Heart left ventricle (tissue), 13 donors: ENCODE results near the gene DGKB.

Experiments used
- POLR2A ChIP-seq, 2 donors: fragments of 450-650 bp; IDR thresholded peaks; one replicate each; pipeline ENCODE4 v1.6.1; 2017; ENCODE audit warnings: antibody characterized with exemption in 2 of 2, mild to moderate bottlenecking in 2 of 2, moderate library complexity in 2 of 2
- TF ChIP-seq, protein P1 (sequence below), 12 donors: fragments of 200-600 bp; sonication (generic) in 4 of 12; IDR thresholded peaks; one replicate each; pipeline versions ENCODE4 v1.5.0 to v1.8.0; 2018 to 2022; ENCODE audit warnings: antibody characterized with exemption in 12 of 12, mild to moderate bottlenecking in 5 of 12
- donor health status: ischemic (EF 13 %, LVEDD 7.1; RV severe dilation, severe dysfunction).
- donor health status: DM: no; HTN: yes; CAD: no.
- donor health status: DM: no; HTN: no; CAD: no.
- donor health status: ischemic (EF 25% LVEDD 6.9; RV normal size, moderate dysfunction).
- donor health status: ischemic (EF 25% LVEDD 5.7; RV mildly dilated, moderate dysfunction).
- donor health status: ischemic (EF 35%, LVEDD 5.7; RV mildly dilated, moderate dysfunction).
- donor health status: nonischemic (EF 11% LVEDD 7.7; RV severe dilation, severe dysfunction).
- donor health status: DM: yes; HTN: yes; CAD: no.
- donor health status: PGD.
- donor health status: ischemic (EF 29% LVEDD 5.4; RV normal size, mild dysfunction).
- donor health status: nonischemic (EF 23%, LVEDD 6.1; RV moderate dilation, normal function).

DNA sequence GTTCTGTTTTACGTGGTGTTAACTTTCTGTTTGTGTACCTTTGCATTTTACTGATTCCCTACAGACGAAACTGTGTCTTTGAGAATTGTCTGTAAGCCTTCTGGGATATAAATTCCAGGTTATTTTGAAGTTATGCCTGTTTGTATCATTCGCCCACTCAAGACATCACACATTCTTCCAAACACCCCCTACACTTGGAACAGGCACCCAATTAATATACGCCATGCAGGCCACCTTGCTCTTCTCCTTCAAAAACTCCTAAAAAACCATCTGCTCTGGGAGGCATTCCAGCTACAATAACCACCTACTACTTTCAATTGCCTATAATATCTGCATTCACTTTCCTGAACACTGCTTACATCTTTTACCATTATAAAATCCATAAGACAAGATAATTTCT, 453.3 kb downstream of the DGKB start:
- TF ChIP-seq, protein P1, sequence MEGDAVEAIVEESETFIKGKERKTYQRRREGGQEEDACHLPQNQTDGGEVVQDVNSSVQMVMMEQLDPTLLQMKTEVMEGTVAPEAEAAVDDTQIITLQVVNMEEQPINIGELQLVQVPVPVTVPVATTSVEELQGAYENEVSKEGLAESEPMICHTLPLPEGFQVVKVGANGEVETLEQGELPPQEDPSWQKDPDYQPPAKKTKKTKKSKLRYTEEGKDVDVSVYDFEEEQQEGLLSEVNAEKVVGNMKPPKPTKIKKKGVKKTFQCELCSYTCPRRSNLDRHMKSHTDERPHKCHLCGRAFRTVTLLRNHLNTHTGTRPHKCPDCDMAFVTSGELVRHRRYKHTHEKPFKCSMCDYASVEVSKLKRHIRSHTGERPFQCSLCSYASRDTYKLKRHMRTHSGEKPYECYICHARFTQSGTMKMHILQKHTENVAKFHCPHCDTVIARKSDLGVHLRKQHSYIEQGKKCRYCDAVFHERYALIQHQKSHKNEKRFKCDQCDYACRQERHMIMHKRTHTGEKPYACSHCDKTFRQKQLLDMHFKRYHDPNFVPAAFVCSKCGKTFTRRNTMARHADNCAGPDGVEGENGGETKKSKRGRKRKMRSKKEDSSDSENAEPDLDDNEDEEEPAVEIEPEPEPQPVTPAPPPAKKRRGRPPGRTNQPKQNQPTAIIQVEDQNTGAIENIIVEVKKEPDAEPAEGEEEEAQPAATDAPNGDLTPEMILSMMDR (IDR thresholded peaks at IDR 0.05): no peak
- TF ChIP-seq POLR2A (IDR thresholded peaks at IDR 0.05): no peak
